Measurements from ENCODE around the gene TNKS1BP1.

Gene TNKS1BP1

GRCh38 chr11:57273448-57274058 is 51.2 kb downstream of the TNKS1BP1 start:
- ChIA-PET CTCF (interaction anchor here (0.6 kb wide), 1 partner anchor 24 kb away, joined by 4 read pairs; no protein-coding TSS in a partner anchor), POLR2A (no interaction called here)
- no peak for DNase-seq (ENCODE audit: extremely low spot score)
- TF ChIP-seq LEF1 (IDR thresholded peaks at IDR 0.05; ENCODE audit: borderline replicate concordance), result no peak
- no peak for TF ChIP-seq ZNF384 (IDR thresholded peaks at IDR 0.05)
- no peak for TF ChIP-seq SP1 (IDR thresholded peaks at IDR 0.05)
- no peak for TF ChIP-seq PKNOX1 (IDR thresholded peaks at IDR 0.05)
- TF ChIP-seq NFRKB (IDR thresholded peaks at IDR 0.05), result no peak
- TF ChIP-seq ELF4 (IDR thresholded peaks at IDR 0.05), result no peak
- no peak for TF ChIP-seq HDGF (IDR thresholded peaks at IDR 0.05; ENCODE audit: borderline replicate concordance)
- TF ChIP-seq FOXA1 (IDR thresholded peaks at IDR 0.05), result no peak
- no peak for TF ChIP-seq TARDBP (IDR thresholded peaks at IDR 0.05)
- no peak for TF ChIP-seq FOXK2 (IDR thresholded peaks at IDR 0.05)
- no peak for TF ChIP-seq ARNT (IDR thresholded peaks at IDR 0.05)
- TF ChIP-seq FOXM1 (IDR thresholded peaks at IDR 0.05; ENCODE audit: borderline replicate concordance), result no peak
- TF ChIP-seq SUZ12 (IDR thresholded peaks at IDR 0.05), result no peak

GRCh38 chr11:57269571-57270021 is 55.2 kb downstream of the TNKS1BP1 start:
- TF ChIP-seq LEF1 (IDR thresholded peaks at IDR 0.05; ENCODE audit: borderline replicate concordance) (no peak), NFRKB (IDR thresholded peaks at IDR 0.05) (no peak), ELF4 (IDR thresholded peaks at IDR 0.05) (no peak), CTBP1 (IDR thresholded peaks at IDR 0.05; ENCODE audit: borderline replicate concordance) (no peak)
- CTCF ChIA-PET, result interaction anchor here (1.2 kb wide), 1 partner anchor 21 kb away, joined by 4 read pairs; no protein-coding TSS in a partner anchor
- POLR2A ChIA-PET, result interaction anchor here (0.9 kb wide), 1 partner anchor 66 kb away, joined by 3 read pairs; the partner anchor contains the start of gene SSRP1
- no peak for DNase-seq (ENCODE audit: extremely low spot score)

GRCh38 chr11:57266157-57266556 is 58.6 kb downstream of the TNKS1BP1 start:
- no peak for TF ChIP-seq SUZ12 (IDR thresholded peaks at IDR 0.05)
- no peak for TF ChIP-seq ELF4 (IDR thresholded peaks at IDR 0.05)
- no peak for TF ChIP-seq ARNT (IDR thresholded peaks at IDR 0.05)
- no peak for TF ChIP-seq NFRKB (IDR thresholded peaks at IDR 0.05)
- TF ChIP-seq SP1 (IDR thresholded peaks at IDR 0.05), result no peak
- TF ChIP-seq LEF1 (IDR thresholded peaks at IDR 0.05; ENCODE audit: borderline replicate concordance), result no peak
- TF ChIP-seq HDGF (IDR thresholded peaks at IDR 0.05; ENCODE audit: borderline replicate concordance), result no peak
- TF ChIP-seq TARDBP (IDR thresholded peaks at IDR 0.05), result no peak
- TF ChIP-seq ZNF384 (IDR thresholded peaks at IDR 0.05), result no peak
- no peak for TF ChIP-seq FOXA1 (IDR thresholded peaks at IDR 0.05)
- TF ChIP-seq CTBP1 (IDR thresholded peaks at IDR 0.05; ENCODE audit: borderline replicate concordance), result no peak
- no peak for TF ChIP-seq FOXK2 (IDR thresholded peaks at IDR 0.05)
- CTCF ChIA-PET, result no interaction called here
- no peak for DNase-seq (ENCODE audit: extremely low spot score)
- POLR2A ChIA-PET, result no interaction called here

GRCh38 chr11:57263351-57263750 is 61.4 kb downstream of the TNKS1BP1 start:
- ChIA-PET CTCF (no interaction called here), POLR2A (no interaction called here)
- no peak for DNase-seq (ENCODE audit: extremely low spot score)
- no peak for TF ChIP-seq CTBP1 (IDR thresholded peaks at IDR 0.05; ENCODE audit: borderline replicate concordance)
- no peak for TF ChIP-seq SP1 (IDR thresholded peaks at IDR 0.05)
- TF ChIP-seq FOXK2 (IDR thresholded peaks at IDR 0.05), result no peak
- no peak for TF ChIP-seq NFRKB (IDR thresholded peaks at IDR 0.05)
- no peak for TF ChIP-seq LEF1 (IDR thresholded peaks at IDR 0.05; ENCODE audit: borderline replicate concordance)
- TF ChIP-seq TARDBP (IDR thresholded peaks at IDR 0.05), result no peak
- no peak for TF ChIP-seq FOXA1 (IDR thresholded peaks at IDR 0.05)
- TF ChIP-seq PKNOX1 (IDR thresholded peaks at IDR 0.05), result no peak
- no peak for TF ChIP-seq ELF4 (IDR thresholded peaks at IDR 0.05)
- no peak for TF ChIP-seq SUZ12 (IDR thresholded peaks at IDR 0.05)
- TF ChIP-seq ARNT (IDR thresholded peaks at IDR 0.05), result no peak
- TF ChIP-seq ZNF384 (IDR thresholded peaks at IDR 0.05), result no peak
- no peak for TF ChIP-seq L3MBTL2 (conservative IDR thresholded peaks at IDR 0.05)
- no peak for TF ChIP-seq FOXM1 (IDR thresholded peaks at IDR 0.05; ENCODE audit: borderline replicate concordance)
- TF ChIP-seq BHLHE40 (IDR thresholded peaks at IDR 0.05; ENCODE audit: borderline replicate concordance), result no peak

GRCh38 chr11:57262157-57262556 is 62.6 kb downstream of the TNKS1BP1 start:
- DNase-seq (ENCODE audit: extremely low spot score), result no peak
- ChIA-PET CTCF (interaction anchor here (1.5 kb wide), 1 partner anchor 13 kb away, joined by 4 read pairs; no protein-coding TSS in a partner anchor), POLR2A (no interaction called here)
- TF ChIP-seq SUZ12 (IDR thresholded peaks at IDR 0.05) (no peak), SP1 (IDR thresholded peaks at IDR 0.05) (no peak), HDGF (IDR thresholded peaks at IDR 0.05; ENCODE audit: borderline replicate concordance) (no peak), FOXK2 (IDR thresholded peaks at IDR 0.05) (no peak), CTBP1 (IDR thresholded peaks at IDR 0.05; ENCODE audit: borderline replicate concordance) (no peak), LEF1 (IDR thresholded peaks at IDR 0.05; ENCODE audit: borderline replicate concordance) (no peak), L3MBTL2 (conservative IDR thresholded peaks at IDR 0.05) (no peak), FOXM1 (IDR thresholded peaks at IDR 0.05; ENCODE audit: borderline replicate concordance) (no peak), BHLHE40 (IDR thresholded peaks at IDR 0.05; ENCODE audit: borderline replicate concordance) (no peak), ELF4 (IDR thresholded peaks at IDR 0.05) (no peak), FOXA1 (IDR thresholded peaks at IDR 0.05) (no peak), ARNT (IDR thresholded peaks at IDR 0.05) (no peak), TARDBP (IDR thresholded peaks at IDR 0.05) (no peak), ZNF384 (IDR thresholded peaks at IDR 0.05) (no peak), NFRKB (IDR thresholded peaks at IDR 0.05) (no peak), PKNOX1 (IDR thresholded peaks at IDR 0.05) (no peak)
